Measurements from ENCODE around the gene ABI3BP. TPM values are rescaled to one million over a fixed set of nuclear protein-coding genes. Genes with fewer than 3 reads are reported as not detected.

The ABI3BP gene
- total RNA-seq, 1 experiment from 2014 or later: 0.15 TPM

DNA sequence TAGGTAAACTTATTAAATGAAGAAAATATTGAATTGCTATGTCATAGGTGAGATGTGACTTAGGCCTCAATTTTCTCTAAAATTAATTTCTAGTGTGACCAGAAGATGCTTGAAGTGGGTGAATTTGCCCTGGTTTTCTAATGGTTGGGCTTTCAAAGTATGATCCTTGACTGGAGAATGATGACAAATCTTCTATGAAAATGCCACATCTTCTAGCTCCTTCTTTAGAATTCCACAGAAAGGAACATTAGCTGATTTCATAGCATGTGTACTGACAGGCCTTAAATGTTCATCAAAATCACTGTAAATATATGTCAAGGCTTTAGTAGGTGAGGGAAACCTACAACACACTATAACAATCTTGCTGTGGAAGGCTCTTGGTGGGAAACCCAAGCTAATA, 8.9 kb downstream of the ABI3BP start:
- ATAC-seq (no peak), DNase-seq (ENCODE audit: low read depth, low spot score) (no peak)
- BruUV-seq (replicated peaks): no TSS peak
- H2AFZ ChIP-seq (ENCODE audit: low read depth, low read length, poor library complexity, severe bottlenecking): no peak overlapping the region
- H4K20me1 ChIP-seq (ENCODE audit: insufficient read depth): no peaks in the 10 kb centered on the region
- H3K9me2 ChIP-seq (ENCODE audit: insufficient read depth): no peaks in the 10 kb centered on the region
- ChIA-PET RAD21 (ENCODE audit: low non-redundant PET in 1 of 2, low total read pairs in 2 of 2, uncharacterized antibody in 2 of 2, unreplicated experiment in 2 of 2) (no interaction called here), CTCF (no interaction called here), POLR2A (no interaction called here)
- no peak overlapping the region for H3K9ac ChIP-seq (ENCODE audit: low read length)
- no peak overlapping the region for H3K27ac ChIP-seq (ENCODE audit: low read depth, low read length)
- H3K4me3 ChIP-seq (replicated peaks in 1 of 2; ENCODE audit: low read depth in 1 of 2, low read length in 2 of 2): no peak overlapping the region
- H3K36me3 ChIP-seq (ENCODE audit: control insufficient read depth in 1 of 2, insufficient read depth in 2 of 2, low read length in 2 of 2): no peaks in the 10 kb centered on the region
- intact Hi-C loops (cut with micrococcal nuclease): no loop called here
- no peaks in the 10 kb centered on the region for H3K79me2 ChIP-seq (ENCODE audit: insufficient read depth, low read length)
- H3K4me1 ChIP-seq (ENCODE audit: control insufficient read depth in 1 of 2, insufficient read depth in 2 of 2, low read length in 2 of 2): no peaks in the 10 kb centered on the region
- no peaks in the 10 kb centered on the region for H3K27me3 ChIP-seq (ENCODE audit: insufficient read depth, low read length)
- H3K9me3 ChIP-seq (ENCODE audit: control insufficient read depth in 1 of 2, insufficient read depth in 1 of 2, low read depth in 1 of 2, low read length in 2 of 2): no peaks in the 10 kb centered on the region
- no peak for TF ChIP-seq POLR2A (IDR thresholded peaks at IDR 0.05; ENCODE audit: borderline replicate concordance, extremely low read depth, insufficient read depth, insufficient read length)
- TF ChIP-seq, protein P1, sequence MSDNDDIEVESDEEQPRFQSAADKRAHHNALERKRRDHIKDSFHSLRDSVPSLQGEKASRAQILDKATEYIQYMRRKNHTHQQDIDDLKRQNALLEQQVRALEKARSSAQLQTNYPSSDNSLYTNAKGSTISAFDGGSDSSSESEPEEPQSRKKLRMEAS (IDR thresholded peaks at IDR 0.05): no peak
- TF ChIP-seq, protein P2, sequence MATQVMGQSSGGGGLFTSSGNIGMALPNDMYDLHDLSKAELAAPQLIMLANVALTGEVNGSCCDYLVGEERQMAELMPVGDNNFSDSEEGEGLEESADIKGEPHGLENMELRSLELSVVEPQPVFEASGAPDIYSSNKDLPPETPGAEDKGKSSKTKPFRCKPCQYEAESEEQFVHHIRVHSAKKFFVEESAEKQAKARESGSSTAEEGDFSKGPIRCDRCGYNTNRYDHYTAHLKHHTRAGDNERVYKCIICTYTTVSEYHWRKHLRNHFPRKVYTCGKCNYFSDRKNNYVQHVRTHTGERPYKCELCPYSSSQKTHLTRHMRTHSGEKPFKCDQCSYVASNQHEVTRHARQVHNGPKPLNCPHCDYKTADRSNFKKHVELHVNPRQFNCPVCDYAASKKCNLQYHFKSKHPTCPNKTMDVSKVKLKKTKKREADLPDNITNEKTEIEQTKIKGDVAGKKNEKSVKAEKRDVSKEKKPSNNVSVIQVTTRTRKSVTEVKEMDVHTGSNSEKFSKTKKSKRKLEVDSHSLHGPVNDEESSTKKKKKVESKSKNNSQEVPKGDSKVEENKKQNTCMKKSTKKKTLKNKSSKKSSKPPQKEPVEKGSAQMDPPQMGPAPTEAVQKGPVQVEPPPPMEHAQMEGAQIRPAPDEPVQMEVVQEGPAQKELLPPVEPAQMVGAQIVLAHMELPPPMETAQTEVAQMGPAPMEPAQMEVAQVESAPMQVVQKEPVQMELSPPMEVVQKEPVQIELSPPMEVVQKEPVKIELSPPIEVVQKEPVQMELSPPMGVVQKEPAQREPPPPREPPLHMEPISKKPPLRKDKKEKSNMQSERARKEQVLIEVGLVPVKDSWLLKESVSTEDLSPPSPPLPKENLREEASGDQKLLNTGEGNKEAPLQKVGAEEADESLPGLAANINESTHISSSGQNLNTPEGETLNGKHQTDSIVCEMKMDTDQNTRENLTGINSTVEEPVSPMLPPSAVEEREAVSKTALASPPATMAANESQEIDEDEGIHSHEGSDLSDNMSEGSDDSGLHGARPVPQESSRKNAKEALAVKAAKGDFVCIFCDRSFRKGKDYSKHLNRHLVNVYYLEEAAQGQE (IDR thresholded peaks at IDR 0.05; ENCODE audit: low read depth): no peak
- no peak overlapping the region for H3K4me2 ChIP-seq (ENCODE audit: low read length)

DNA sequence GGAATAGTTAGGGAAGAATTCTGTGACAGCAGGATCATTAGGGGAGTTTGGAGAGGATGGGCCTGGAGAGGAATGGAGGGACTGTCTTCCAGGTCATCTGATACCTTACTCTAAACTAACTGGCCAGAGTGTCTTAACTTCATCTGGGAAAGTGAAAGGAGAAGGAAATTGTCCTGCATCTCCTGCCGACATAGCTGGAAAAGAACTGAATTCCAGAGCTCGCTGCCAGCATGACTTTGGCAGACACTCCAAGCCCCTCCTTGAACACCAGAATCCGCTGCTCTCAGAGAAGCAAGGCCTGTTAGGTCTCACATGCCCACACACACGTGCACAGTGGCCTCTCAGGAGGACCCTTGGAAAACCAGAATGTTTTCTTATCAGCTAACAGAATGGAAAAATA, 10.5 kb downstream of the ABI3BP start:
- intact Hi-C loops (cut with micrococcal nuclease): no loop called here
- Histone ChIP-seq H3K4me1 (ENCODE audit: control insufficient read depth in 1 of 2, insufficient read depth in 2 of 2, low read length in 2 of 2) (no peaks in the 10 kb centered on the region), H3K4me2 (ENCODE audit: low read length) (no peak overlapping the region), H3K9ac (ENCODE audit: low read length) (no peak overlapping the region), H3K79me2 (ENCODE audit: insufficient read depth, low read length) (no peaks in the 10 kb centered on the region), H3K9me2 (ENCODE audit: insufficient read depth) (no peaks in the 10 kb centered on the region), H3K27ac (ENCODE audit: low read depth, low read length) (no peak overlapping the region), H3K9me3 (ENCODE audit: control insufficient read depth in 1 of 2, insufficient read depth in 1 of 2, low read depth in 1 of 2, low read length in 2 of 2) (no peaks in the 10 kb centered on the region), H4K20me1 (ENCODE audit: insufficient read depth) (no peaks in the 10 kb centered on the region), H3K36me3 (ENCODE audit: control insufficient read depth in 1 of 2, insufficient read depth in 2 of 2, low read length in 2 of 2) (no peaks in the 10 kb centered on the region), H3K27me3 (ENCODE audit: insufficient read depth, low read length) (no peaks in the 10 kb centered on the region), H3K4me3 (replicated peaks in 1 of 2; ENCODE audit: low read depth in 1 of 2, low read length in 2 of 2) (no peak overlapping the region), H2AFZ (ENCODE audit: low read depth, low read length, poor library complexity, severe bottlenecking) (no peak overlapping the region)
- BruUV-seq (replicated peaks): no TSS peak
- ATAC-seq (no peak), DNase-seq (ENCODE audit: low read depth, low spot score) (no peak)
- RAD21 ChIA-PET (ENCODE audit: low non-redundant PET in 1 of 2, low total read pairs in 2 of 2, uncharacterized antibody in 2 of 2, unreplicated experiment in 2 of 2): no interaction called here
- CTCF ChIA-PET: no interaction called here
- POLR2A ChIA-PET: no interaction called here
- TF ChIP-seq CBX3 (IDR thresholded peaks at IDR 0.05; ENCODE audit: low read depth) (no peak), ZFX (IDR thresholded peaks at IDR 0.05) (no peak), SRF (IDR thresholded peaks at IDR 0.05; ENCODE audit: low read depth) (no peak)
